GM18861 (cell line): ENCODE results near the gene GPATCH1.

ENCODE experiments used
- ATAC-seq: cut with Tn5 transposase; IDR thresholded peaks from one replicate; pipeline ENCODE4 v1.9.1; 2021; ENCODE audit not compliant: unreplicated experiment

The GPATCH1 gene

DNA sequence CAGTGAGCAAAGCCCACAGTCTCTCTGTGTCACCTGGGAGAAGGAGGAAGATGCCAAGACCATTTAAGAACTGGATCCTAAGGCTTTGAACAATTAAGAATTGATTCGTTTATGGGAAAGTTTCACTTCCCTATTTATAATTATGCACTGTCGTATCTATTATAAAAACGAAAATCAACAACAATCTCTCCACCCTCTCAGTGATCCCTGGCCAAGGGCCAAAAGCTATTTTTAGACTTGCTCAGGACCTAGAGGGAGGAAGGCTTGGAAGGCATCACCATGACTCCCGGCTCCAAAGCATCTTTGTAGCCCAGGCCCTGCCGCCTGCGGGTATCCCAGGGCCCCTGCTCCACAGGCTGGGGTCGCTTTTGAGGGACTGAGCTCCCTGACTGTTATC lies 17.6 kb upstream of the GPATCH1 start:
- no peak for ATAC-seq

DNA sequence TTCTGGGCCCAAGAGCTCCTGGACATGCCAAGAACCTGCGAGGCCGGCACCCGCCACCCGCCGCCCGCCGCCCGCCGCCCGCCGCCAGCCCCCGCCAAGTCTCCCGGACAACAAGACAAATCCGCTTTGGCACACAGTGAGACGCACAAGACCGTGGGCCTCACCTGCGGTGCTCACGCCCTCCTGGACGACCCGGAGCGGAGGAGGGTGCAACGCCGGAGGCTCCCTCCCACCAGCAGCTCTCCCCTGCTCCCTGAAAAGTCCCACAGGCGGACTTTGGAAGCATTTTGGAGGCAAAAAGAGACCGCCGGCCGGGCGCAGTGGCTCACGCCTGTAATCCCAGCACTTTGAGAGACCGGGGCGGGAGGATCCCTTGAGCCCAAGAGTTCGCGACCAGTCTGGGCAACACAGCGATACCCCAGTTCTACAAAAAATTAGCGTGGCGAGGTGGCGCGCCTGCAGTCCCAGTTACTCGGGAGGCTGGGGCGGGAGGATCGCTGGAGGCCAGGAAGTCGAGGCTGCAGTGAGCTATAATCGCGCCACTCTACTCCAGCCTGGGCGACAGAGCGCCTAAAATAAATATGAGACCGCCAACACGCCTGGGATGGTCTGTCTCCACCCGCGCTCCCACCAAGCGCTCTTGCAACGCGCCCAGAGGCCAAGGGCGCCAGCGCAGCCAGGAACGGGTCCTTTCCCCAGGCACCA lies 17.1 kb upstream of the GPATCH1 start:
- no peak for ATAC-seq

DNA sequence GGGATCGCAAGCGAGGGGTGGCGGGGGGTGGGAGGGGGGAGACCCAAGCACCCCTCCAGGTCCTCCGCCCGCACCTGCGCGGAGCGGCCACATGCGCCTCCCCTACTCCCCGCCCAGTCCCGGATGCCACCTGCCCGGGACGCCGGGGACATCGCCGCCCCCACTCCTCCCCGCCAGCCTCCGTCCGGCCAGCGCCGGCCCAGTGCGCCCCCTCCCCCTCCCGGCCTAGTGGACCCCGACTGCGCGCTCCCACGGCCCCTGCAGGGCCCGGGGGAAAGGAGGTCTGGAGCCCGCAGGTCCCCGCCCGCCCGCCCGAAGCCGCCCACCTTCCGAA lies 16.6 kb upstream of the GPATCH1 start:
- ATAC-seq: no peak

DNA sequence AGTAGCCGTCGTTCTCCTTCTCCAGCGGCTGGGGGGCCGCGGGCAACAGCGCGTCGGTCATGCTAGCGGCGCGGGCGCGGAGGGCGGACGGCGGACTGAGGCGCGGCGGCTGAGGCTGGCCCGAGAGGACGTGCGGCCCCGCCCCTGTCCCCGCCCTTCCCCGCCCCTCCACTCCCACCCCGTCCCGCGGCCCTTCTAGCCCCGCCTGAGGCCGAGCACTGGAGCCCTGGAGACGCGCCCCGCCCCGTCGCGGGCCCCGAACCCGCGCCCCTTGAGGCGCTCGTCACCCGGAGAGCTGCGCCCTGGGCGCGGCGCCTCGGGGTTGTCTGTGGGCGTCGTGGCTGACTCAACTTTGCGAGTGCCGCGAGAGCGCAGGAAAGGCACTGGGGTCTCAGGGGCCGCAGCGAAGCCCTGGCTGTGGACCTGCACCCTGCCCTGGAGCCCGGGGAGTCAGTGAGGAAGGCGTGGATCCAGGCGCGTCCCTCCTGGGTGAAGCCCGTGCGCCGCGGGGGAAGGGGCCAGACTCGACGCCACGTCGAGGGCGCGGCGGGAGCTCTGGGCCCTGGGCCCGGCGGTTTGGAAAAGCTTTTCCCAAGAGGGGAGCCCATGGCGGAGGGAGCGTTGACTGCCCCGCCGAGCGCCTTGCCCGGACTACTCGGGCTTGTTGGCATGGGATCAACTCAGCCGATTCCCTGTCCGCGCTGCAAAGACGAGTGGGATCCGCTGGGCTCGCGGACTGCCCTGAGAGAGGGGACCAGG lies 16.0 kb upstream of the GPATCH1 start, which contains the start of gene RHPN2:
Gene RHPN2 (minus strand): TSS at position 97 of the 759 bp plus-strand sequence. CDS start 36 bp downstream, at position 61.
- no peak for ATAC-seq

DNA sequence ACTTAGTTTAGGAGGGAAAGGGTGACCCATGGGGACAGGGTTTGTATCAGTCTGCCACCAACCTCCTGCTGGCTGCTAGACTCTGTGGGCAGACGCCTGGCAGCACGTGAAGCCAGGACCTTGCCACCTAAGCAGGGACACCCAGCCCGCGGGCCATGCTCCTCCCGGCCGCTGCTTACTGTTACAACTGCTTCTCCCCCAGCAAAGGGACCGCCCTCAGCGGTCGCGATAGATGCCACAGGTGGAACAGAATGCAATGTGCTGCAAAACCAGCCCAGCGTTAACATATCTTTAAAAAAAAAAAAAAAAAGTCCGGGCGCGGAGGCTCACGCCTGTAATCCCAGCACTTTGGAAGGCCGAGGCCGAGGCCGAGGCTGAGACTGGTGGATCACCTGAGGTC lies 14.4 kb upstream of the GPATCH1 start:
- no peak for ATAC-seq

DNA sequence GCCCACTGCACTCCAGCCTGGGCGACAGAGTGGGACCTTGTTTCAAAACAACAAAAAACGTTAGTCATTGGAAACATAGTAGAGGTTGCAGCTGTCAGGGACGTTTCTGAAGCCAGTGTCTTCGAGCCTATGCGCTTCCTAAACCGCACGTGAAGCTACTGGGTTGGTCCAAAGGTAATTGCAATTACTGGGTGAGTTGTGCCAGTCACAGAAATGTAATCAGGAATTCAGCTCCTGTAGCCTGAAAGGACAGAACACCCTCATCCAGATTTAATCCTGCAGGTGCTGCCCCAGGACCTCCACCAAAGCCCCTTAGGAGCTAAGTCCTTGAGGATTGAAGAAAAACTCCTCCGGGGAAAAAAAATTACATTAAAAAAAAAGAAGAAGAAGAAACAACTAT lies 13.9 kb upstream of the GPATCH1 start:
- no peak for ATAC-seq

DNA sequence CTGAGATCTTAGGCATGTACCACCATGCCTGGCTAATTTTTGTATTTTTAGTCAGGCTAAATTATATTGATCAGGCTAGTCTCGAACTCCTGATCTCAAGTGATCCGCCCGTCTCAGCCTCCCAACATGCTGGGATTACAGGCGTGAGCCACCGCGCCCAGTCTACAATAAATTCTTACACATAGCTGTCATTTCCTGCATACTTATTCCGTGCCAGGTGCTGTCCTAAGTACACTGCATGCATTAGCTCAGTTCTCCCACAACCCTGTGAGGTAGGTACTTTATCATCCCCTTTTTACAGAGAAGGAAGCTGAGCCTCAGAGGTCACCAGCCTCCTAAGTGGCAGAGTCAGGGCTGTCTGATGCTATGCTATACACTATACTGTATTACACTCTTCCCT lies 9.1 kb upstream of the GPATCH1 start:
- no peak for ATAC-seq

DNA sequence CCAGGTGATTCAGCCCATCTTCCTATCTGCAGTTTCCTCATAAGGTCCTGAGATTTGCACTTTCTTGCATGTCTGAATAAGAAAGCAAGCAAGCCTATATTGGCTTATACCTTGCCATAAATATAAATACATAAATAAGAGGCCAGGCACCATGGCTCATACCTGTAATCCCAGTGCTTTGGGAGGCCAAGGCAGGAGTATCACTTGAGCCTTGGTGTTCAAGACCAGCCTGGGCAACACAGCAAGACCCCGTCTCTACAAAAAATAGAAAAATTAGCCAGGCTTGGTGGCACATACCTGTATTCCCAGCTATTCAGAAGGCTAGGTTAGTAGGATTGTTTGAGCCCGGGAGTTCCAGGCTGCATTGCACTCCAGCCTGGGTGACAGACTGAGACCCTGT lies 5.5 kb upstream of the GPATCH1 start:
- no peak for ATAC-seq

DNA sequence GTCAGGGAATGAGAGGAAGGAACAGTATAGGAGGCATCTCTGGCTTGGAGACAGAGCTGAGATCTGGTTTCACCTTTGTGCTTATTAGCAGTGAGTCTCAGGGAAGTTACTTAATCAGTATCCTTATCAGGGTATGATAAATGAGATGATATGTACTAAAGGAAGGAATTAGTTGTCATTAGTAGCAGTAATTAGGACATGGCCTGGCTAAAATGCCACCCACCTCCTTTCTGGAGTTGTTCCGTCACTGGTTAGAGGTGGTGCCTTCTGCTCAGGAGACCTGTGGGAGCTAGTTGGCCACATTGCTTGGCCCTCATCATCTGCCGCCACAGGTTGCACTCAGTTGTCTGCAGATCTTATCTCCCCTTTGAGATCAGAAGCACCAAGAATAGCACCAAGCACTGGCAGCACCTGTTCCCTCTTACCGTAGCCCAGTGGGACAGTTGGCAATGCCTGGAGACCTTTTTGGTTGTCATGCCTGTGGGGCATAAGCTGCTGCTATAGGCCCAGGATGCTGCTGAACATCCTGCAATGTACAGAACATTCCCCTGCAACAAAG lies 4.7 kb downstream of the GPATCH1 start:
- ATAC-seq: no peak

DNA sequence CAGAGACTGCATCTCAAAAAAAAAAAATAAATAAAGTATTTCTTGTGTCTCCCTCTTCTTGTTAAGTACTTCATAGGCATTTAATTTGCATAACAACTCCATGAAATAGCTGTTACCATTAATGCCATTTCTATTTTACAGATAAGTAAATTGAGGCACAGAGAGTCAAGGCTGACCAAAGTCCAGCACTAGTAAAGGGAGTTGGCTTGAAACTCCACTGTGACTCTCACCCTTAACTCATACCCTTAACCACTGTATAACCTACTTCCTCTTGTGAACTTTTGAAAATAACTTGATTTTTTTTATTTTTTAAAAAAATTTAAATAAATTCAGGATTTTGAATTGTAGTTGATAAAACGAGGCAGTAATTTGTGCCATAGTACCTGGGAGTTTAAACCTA lies 6.0 kb downstream of the GPATCH1 start:
- no peak for ATAC-seq

DNA sequence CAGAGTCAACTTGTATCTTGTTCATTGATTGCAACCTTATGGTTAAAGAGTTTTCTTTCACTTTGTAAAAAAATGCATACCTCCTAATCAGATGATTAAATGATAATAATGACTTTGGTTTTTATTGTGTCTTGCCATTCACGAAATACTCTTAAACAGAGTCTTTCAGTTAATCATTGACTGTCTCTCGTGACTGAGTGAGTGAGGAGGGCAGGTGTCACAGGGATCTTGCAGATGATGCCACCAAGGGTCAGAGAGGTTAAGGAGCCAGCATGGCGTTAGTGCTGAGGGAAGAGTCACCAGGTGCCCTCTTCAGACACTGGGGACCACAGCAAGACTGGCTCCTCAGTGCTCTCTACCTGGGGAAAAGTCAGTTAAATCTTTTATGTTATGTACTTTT lies 8.0 kb downstream of the GPATCH1 start:
- no peak for ATAC-seq

DNA sequence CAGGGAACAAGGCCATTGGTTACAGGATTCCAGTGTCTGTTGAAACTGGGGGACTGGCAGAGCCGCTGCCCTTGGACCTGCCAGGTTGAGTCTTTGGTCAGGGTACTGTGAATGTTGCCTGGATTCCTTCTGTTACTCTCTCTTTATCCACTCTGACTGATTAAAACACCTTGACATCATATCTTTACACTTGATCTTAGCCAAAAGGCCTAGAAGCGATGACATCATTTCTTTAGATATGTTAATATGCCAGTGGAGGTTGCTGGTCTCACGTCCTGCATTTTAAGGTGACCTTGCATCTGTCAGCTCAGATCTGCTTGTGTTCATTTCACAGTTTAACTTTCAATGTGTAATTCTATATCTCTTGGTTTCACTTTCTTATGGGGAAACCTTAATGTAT lies 9.2 kb downstream of the GPATCH1 start:
- no peak for ATAC-seq

DNA sequence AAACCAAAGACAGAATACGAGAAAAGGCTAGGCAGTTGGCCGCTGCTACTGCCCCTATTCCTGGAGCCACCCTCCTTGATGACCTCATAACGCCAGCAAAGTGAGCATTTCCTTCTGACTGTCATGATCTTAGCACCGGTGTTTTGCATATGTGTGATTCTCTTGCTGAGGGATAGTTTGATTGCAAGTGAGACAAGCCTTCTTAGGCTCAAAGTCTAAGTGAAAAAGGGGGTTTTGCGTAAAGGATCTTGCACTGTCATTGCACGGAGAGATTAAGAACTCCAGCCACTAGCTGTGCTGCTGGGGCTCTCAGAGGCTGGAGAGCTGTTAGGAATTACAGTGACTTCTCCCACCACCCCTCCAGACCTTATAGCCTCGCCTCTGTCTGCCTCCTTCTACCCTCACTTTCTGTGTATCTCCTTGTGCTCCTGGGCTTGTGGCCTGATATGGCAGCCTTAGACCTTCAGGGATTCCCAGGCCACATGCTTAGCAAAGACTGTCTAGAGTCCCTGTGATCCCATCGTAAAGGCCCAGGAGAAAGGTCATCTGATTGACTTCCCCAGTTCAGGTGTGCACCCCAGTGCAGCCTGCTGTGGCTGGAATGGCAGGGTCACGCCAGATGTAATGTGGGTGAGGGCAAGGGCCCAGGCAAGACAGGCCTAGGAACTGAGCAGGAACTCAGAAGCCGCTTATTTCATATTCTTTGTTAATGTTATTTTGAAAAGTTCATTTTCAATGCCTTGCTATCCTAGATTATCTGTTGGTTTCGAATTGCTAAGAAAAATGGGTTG lies 12.6 kb downstream of the GPATCH1 start:
- no peak for ATAC-seq

DNA sequence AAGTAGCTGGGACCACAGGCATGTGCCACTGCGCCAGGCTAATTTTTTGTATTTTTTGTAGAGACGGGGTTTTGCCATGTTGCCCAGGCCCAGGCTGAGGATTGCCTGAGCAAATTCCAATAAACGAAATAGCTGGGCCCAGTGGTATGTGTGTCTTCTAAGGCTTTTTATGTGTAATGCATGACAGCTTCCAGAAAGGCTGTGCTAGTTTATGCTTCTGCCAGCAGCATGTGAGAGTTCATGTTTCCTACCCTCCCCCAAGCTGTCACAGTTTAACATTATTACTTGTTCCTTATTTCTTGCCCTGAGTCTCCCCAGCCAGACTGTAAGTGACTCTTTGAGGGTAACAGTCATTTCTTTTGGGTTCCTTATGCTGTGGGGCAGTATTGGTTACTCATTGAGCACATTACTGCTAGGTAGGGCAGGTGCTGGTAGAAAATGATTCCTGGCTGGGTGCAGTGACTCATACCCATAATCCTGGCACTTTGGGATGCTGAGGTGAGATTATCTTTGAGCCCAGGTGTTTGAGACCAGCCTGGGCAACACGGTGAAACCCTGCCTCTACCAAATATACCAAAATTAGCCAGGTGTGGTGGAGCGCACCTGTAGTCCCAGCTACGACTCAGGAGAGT lies 13.6 kb downstream of the GPATCH1 start:
- no peak for ATAC-seq

DNA sequence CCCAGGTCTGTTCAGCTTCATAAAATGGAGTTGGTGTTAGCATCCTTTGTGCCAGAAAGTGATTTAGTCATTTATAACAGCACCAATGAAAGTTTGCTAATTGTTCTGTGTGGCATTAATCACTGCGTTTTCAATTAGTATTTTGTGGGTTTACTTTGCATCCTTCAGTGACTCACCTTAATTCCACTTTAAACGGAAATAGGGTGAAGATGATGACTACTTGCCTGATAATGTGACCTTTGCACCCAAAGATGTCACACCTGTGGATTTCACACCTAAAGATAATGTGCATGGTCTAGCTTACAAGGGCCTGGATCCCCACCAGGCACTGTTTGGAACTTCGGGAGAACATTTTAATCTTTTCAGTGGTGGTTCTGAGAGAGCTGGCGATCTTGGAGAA lies 15.0 kb downstream of the GPATCH1 start:
- no peak for ATAC-seq

DNA sequence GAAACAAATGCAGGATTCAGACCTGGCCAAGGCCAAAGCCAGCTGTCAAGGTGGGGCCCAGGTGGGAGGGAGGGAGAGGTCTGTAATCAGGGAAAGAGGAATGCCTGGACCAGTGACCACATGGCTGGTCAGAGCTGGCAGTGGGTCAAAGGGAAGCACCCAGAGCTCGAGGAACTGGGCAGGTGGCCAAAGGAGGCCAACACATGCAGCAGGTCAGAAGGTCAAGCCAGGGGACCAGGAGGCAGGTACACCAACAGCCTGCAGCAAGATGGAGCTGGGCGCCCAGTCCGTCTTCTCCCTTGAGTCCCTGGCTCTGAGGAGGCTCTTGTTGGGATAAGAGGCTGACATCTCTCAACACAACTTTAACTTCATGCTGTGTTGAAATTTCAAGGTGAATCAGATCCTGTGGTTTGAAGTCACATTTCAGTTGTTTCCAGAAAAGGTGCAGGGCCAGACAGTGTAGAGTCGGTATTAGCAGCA lies 17.1 kb downstream of the GPATCH1 start:
- no peak for ATAC-seq

DNA sequence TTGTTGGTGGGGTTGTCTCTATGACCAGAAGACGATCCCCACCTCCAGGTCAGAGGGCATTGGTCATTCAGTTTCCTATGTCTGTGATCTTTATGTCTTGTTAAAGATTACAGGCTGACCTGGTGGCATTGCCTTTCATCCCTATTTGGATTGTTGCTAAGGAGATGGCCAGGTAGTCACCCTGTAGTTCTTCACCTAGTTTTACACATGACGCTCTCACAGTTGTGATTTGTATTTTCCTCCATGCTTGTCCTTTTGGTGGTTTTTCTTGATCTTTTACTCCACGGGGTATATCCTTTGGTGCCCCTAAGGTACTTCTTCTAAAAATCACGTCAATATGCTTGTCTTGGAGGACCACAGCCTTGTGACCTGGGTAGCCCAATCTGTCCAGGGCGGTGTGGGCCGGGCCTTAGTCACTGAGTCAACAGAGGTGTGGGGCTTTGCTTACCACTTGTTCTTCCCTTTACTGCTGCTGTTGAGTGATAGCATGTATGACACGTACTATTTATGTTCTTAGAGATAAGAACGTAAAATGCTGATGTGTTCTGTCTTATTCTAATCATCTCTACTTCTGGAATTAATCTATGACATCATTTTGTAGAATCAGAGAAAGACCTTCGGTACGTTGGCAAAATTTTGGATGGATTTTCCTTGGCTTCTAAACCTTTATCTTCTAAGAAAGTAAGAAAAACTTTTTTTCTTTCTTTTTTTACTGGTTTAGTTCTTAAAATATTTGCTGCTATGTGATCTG lies 20.1 kb downstream of the GPATCH1 start:
- no peak for ATAC-seq

DNA sequence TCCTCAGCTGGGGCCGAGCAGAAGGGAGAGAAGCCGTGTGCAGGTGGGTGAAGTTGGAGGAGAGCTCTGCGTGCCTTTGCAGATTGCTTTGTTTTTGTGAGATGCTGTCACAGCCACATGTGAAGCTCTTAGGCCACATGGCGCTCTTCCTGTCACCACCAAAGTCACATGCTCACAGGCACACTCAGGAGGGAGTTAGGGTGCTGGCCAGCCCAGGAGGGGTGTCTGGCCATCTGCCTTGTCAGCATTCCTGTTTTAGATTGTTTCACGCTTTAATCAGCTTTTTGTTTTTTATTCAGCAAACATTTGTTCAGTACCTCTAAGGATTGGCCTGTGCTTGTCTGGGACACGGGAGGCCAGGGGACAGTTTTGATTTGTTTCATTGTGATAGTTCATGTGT lies 21.9 kb downstream of the GPATCH1 start:
- no peak for ATAC-seq

DNA sequence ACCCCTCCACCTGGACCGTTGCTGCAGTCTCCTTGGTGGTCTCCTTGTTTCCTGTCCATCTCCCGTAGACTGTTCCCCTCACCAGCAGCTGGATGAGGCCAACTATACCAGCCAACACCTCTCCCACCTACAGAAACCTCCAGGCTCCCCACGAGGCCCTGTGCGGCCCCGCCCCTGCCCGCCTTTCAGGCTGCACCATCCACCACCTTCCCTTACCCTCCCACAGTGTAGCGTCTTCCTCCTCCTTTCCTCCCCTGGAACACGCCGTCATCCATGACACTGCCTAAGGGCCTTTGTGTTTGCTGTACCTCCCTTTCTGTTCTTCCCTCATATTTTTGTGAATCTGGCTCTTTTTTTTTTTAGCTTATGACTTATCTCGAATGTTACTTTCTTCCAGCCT lies 27.2 kb downstream of the GPATCH1 start:
- ATAC-seq: no peak

DNA sequence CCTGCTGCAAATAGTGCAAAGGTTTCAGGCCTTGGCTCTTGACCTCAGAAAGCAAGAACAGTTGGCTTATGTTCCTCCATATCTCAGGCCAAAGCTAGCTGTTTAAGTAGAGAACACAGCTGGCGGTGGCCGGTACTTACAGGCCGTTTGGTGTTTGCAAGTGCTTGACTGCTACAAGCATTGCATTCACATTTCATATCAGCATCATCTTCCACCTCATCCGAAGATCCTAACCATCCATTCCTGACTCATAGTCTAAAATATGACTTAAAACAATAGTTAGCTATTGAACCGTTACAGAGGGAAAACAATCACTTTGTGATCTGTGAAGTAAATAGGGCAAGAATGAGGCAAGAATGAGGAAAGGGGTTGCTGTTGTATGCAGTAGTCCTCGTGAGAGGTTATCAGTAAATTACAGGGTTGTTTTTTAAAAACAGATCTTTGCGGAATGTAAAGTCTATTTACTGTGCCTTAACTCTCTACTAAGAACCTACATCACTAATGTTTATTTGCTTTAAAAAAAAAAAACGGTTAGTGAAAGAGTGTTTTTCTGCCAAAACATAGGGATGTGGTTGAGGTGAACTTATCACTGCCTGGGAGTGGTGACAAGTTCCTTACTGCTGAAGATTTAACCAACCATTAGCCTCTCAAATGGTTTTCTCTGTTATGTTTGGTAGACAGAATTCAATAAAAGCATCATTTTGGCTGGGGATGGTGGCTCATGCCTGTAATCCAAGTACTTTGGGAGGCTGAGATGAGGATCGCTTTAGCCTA lies 29.3 kb downstream of the GPATCH1 start:
- ATAC-seq: no peak
